Panc1 (cell line): ENCODE measurements around the gene SERGEF.

Experiments
- POLR2AphosphoS5 ChIP-seq: IDR thresholded peaks from 2 replicates; pipeline ENCODE4 v1.6.1; 2012; ENCODE audit warnings: mild to moderate bottlenecking, low read depth, low read length, moderate library complexity
- SIN3A ChIP-seq: IDR thresholded peaks from 2 replicates; pipeline ENCODE4 v1.6.1; 2012; ENCODE audit warnings: low read depth, mild to moderate bottlenecking, low read length, moderate library complexity, borderline replicate concordance; ENCODE audit not compliant: insufficient read depth
- TCF7L2 ChIP-seq: IDR thresholded peaks from 2 replicates; pipeline ENCODE4 v1.6.1; 2011; ENCODE audit warnings: mild to moderate bottlenecking, low read depth, low read length, inconsistent platforms
- TF ChIP-seq, protein P1 (sequence below): fragments of 450-650 bp; IDR thresholded peaks from 2 replicates; pipeline ENCODE4 v1.5.1; 2017; ENCODE audit warnings: mild to moderate bottlenecking

DNA sequence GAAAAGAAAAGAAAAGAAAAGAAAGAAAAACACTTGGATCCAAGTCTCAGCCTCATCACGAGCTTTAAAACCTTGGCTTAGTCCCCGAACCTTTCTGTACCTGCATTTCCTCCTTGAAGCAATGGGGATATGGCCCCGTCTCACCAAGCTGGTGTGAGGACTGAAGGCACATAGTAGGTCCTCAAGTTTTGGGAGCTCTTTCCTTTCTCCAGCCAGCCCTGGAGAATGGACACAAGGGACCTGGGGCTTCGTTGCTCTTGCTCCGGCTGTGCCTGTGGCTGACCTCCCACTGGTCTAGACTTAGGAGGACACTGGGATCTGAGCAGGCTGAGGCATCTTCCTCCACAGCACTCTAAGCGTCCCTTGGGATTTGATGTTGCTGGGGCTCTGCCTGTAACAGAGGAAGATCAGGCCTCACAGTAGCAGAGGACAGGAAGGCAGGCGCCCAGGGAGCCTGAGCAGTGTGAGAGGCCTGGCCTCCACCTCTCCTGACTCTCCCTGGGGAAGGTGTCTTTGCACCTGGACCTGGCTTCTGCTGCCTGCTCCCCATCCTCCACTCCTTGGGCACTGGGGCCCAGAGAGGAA is 245.5 kb downstream of the SERGEF start:
- TF ChIP-seq, protein P1, sequence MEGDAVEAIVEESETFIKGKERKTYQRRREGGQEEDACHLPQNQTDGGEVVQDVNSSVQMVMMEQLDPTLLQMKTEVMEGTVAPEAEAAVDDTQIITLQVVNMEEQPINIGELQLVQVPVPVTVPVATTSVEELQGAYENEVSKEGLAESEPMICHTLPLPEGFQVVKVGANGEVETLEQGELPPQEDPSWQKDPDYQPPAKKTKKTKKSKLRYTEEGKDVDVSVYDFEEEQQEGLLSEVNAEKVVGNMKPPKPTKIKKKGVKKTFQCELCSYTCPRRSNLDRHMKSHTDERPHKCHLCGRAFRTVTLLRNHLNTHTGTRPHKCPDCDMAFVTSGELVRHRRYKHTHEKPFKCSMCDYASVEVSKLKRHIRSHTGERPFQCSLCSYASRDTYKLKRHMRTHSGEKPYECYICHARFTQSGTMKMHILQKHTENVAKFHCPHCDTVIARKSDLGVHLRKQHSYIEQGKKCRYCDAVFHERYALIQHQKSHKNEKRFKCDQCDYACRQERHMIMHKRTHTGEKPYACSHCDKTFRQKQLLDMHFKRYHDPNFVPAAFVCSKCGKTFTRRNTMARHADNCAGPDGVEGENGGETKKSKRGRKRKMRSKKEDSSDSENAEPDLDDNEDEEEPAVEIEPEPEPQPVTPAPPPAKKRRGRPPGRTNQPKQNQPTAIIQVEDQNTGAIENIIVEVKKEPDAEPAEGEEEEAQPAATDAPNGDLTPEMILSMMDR, result no peak
- no peak for TF ChIP-seq SIN3A
- TF ChIP-seq TCF7L2, result no peak
- TF ChIP-seq POLR2AphosphoS5, result no peak
